Measurements from ENCODE around the gene CCDC124.

DNA sequence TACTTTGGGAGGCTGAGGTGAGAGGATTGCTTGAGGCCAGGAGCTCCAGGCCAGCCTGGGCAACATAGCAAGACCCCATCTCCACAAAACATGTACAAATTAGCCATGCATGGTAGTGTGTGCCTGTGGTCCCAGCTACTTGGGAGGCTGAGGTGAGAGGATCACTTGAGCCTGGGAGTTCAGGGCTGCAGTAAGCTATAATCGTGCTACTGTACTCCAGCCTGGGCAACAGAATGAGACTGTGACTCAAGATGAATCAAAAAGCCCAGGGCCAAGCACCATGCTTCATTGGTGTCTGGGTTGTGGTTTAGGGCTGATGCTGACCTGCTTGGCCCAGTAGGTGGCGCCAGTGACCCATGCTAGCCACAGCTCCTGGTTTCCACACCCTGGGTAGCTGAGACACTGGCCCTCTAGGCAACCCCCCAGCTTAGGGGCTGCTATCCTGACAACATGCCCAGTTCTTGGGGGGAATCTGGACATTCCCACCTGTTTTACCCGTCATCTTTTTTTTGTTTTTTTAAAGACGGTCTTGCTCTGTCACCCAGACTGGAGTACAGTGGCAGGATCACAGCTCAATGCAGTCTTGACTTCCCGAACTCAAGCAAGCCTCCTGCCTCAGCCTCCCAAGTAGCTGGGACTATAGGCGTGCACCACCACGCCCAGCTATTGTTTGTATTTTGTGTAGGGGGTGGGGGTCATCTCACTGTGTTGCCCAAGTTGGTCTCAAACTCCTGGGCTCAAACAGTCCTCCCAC lies 5.5 kb downstream of the CCDC124 start:
- TF ChIP-seq, protein P1, sequence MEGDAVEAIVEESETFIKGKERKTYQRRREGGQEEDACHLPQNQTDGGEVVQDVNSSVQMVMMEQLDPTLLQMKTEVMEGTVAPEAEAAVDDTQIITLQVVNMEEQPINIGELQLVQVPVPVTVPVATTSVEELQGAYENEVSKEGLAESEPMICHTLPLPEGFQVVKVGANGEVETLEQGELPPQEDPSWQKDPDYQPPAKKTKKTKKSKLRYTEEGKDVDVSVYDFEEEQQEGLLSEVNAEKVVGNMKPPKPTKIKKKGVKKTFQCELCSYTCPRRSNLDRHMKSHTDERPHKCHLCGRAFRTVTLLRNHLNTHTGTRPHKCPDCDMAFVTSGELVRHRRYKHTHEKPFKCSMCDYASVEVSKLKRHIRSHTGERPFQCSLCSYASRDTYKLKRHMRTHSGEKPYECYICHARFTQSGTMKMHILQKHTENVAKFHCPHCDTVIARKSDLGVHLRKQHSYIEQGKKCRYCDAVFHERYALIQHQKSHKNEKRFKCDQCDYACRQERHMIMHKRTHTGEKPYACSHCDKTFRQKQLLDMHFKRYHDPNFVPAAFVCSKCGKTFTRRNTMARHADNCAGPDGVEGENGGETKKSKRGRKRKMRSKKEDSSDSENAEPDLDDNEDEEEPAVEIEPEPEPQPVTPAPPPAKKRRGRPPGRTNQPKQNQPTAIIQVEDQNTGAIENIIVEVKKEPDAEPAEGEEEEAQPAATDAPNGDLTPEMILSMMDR (IDR thresholded peaks at IDR 0.05; ENCODE audit: poor library complexity) = peak; percentile 81
- no peak for TF ChIP-seq EZH2 (IDR thresholded peaks at IDR 0.05; ENCODE audit: borderline replicate concordance)
